GDM1 (cell line): Measurements from ENCODE around the gene COASY.
A peak's percentile ranks its signal among the peaks of the same experiment; 100 is the strongest.
"Not testable (repeated sequence)": the region's sequence is repeated elsewhere in the genome, so short reads cannot be mapped to it uniquely, and the experiment has no call there.

ENCODE experiments used
- DNase-seq: peaks from one replicate; lab custom pipeline; 2025; lab: John Stamatoyannopoulos, UW

Gene COASY

DNA sequence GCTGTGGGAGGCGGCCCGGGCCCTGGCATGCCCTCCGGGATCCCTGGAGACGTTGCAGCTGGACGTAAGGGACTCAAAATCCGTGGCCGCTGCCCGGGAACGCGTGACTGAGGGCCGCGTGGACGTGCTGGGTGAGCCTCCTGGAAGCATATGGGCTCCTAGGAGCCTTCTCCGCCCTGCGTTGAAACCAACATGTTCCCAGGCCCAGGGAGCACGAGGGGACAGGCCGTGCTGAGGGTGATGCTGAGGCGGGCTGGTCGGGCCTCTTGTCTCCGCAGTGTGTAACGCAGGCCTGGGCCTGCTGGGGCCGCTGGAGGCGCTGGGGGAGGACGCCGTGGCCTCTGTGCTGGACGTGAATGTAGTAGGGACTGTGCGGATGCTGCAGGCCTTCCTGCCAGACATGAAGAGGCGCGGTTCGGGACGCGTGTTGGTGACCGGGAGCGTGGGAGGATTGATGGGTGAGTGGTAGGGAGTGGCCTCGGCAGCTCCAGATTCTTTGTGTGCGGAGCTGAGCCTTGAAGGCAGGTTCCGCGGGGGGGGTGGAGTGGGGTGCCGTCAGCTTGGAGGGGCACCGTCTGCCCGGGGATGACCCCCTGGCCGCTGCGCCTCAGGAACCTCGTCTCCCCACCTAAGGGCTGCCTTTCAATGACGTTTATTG, 8.7 kb upstream of the COASY start:
- DNase-seq = no peak

DNA sequence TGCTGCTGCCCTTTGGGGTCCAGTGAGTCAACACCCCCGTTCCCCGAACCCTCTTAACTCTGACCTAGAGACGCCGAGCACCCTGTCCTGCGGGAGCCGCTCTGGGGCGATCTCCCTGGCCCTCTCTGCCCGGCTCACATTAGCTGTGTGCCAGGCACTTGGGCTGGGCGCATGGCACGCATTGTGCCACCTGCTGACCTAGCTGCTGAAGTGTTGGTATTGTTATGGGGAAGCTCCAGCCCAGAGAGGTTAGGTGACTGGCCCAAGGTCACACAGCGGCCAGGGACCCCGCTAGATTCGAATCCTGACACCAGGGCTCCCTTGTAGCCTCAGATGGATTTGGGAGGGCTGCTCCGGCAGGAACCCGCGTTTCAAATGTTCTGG, 8.1 kb upstream of the COASY start:
- DNase-seq = no peak

DNA sequence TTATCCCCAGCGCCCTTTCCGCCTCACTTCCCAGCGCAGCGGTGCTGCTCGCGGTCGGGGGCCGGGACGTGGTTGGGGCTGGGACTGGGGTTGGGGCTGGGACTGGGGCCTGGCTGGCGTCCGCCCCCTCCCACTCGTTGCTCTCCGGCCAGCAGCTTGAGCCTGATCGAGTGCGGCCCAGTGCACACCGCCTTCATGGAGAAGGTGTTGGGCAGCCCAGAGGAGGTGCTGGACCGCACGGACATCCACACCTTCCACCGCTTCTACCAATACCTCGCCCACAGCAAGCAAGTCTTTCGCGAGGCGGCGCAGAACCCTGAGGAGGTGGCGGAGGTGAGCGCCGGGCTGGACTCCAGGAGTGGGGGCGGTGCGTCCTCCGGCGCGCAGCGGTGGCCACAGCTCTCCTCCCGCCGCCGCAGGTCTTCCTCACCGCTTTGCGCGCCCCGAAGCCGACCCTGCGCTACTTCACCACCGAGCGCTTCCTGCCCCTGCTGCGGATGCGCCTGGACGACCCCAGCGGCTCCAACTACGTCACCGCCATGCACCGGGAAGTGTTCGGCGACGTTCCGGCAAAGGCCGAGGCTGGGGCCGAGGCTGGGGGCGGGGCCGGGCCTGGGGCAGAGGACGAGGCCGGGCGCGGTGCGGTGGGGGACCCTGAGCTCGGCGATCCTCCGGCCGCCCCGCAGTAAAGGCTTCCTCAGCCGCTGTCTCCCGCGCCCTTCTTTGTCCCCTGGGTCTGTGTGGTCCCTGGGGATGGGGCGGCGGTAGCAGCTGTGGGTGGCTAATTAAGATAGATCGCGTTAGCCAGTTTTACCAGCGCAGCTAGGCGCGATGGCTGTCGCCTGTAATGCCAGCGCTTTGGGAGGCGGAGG, 7.5 kb upstream of the COASY start:
- peak; percentile 80 for DNase-seq

DNA sequence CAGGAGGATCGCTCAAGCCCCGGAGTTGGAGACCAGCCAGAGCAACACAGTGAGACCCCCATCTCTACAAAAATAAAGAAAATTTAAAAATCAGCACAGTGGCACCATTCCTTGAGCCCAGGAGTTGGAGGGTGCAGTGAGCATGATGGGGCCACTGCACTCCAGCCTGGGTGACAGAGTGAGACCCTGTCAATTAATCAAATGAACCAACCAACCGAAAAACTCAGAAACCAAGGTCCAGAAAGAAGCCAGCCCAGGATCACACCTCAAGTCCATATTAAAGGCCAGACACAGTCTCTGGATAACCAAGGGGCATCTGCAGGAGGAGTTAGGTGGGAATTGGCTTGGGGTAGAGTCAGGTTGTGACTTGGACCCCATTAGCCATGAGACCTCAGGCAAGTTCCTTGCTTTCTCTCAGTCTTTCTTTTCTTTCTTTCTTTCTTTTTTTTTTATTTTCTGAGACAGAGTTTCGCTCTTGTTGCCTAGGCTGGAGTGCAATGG, 6.8 kb upstream of the COASY start:
- no peak for DNase-seq

DNA sequence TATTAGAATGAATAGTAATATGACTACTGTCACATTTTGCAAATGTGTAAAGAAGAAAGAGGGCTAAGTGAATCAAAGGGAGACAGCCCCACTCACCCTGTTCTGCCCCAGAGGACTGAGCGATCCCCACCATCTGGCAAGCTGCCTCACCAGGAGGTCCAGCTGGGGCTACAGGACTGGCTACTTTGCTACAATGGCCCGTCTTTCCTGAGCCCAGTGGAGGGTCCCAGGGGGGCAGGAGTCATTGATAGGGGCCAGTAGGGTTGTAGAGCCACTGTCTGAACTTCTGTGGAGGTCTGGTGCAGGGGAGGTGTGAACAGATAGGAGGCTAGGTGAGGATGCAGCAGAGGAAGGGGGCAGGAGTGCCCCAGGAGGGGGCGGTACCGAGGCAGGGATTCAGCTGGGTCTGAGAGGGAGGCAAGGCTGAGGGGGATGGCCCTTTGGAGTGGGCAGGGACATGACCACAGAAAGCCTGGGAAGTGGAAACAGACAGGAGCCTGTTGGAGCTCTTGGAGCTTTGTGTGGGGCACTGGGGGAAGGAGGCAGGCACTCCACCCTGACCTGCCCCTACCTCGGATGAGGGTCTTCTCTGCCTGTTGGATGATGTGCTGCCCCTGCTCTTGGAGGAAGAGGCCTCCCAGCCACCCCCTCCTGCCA, 5.9 kb upstream of the COASY start:
- DNase-seq = not testable (repeated sequence)

DNA sequence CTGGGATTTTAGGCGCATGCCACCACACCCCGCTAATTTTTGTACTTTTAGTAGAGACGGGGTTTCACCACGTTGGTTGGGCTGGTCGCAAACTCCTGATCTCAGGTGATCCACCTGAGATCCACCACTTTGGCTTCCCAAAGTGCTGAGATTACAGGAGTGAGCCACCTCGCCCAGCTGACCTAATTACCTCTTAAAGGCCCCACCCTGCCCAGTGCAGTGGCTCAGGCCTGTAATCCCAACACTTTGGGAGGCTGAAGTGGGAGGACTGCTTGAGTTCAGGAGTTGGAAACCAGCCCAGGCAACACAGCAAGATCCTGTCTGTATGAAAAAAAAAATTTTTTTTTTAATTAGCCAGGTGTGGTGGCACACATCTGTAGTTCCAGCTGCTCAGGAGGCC, 2.9 kb upstream of the COASY start:
- DNase-seq = no peak

DNA sequence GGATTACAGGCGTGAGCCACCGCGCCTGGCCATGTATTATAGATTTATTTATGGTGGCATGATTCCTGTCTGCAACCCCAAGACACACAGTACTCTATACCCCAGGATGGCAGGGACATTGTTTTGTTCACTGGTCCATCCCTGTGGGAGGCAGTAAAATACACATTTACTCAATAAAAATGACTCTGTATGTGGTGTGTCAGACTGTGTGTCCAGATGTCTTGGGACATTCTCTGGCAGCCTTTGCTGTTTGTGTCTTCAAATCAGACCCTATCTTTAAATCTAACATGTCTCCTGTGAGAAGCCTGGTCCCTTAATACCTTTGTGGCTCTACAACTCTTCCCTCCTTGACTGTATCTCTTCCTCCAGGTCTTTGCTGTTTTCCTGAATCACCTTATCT, 1.7 kb upstream of the COASY start:
- DNase-seq = no peak

DNA sequence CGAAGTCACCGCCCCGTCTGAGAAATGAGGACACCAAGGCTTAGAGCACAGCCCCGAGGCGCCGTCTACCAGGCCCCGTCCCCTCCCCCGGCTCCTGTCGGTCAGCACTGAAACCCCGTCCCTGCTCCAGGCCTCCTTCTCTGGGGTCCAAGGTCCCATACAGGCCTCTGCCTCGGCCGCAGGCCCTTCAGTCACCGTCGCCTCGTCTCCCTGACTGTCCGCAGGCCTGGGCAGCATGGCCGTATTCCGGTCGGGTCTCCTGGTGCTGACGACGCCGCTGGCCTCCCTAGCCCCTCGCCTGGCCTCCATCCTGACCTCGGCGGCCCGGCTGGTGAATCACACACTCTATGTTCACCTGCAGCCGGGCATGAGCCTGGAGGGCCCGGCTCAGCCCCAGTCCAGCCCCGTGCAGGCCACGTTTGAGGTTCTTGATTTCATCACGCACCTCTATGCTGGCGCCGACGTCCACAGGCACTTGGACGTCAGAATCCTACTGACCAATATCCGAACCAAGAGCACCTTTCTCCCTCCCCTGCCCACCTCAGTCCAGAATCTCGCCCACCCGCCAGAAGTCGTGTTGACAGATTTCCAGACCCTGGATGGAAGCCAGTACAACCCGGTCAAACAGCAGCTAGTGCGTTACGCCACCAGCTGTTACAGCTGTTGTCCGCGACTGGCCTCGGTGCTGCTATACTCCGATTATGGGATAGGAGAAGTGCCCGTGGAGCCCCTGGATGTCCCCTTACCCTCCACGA, 617 bp downstream of the COASY start:
- no peak for DNase-seq

DNA sequence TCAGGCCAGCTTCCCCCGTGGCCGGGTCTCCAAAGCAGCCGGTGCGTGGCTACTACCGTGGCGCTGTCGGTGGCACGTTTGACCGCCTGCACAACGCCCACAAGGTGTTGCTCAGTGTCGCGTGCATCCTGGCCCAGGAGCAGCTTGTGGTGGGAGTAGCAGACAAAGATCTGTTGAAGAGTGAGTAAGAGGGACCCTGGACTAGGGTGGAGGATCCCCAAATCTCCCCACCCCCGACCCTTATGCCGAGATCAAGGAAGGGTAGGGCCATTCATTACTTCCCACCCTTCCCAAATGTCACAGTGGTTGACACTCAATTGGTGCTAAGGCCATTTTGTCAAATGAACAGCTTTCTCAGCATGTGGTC, 1.2 kb downstream of the COASY start:
- DNase-seq = no peak

DNA sequence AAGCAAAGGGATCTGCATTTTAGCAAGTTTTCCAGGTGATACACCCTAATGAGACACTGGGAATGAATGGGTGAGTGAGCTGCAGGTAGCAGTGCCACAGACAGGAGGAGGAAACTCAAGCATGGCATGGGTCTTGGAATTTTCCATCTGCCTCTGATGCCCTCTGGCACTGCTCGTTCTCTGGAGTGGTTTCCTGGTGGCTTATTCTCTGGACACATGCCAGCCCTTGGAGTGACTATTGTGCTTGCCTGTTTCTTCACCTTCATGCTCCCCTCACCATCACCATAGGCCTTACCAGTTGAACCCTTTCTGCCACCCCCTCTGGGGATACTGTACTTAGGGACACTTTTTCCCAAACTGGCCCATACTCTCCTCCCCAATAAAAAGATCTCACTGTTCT, 1.6 kb downstream of the COASY start:
- DNase-seq = no peak

DNA sequence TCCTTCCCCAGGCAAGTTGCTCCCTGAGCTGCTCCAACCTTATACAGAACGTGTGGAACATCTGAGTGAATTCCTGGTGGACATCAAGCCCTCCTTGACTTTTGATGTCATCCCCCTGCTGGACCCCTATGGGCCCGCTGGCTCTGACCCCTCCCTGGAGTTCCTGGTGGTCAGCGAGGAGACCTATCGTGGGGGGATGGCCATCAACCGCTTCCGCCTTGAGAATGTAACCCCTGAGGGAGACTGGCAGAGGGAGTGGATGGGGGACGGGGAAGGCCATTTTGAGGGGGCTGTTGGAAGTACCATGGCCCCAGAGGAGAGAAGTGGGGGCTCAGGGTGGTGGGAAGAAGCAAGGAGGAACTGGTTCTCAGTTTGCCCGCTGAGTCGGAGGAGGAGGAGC, 2.0 kb downstream of the COASY start:
- no peak for DNase-seq

DNA sequence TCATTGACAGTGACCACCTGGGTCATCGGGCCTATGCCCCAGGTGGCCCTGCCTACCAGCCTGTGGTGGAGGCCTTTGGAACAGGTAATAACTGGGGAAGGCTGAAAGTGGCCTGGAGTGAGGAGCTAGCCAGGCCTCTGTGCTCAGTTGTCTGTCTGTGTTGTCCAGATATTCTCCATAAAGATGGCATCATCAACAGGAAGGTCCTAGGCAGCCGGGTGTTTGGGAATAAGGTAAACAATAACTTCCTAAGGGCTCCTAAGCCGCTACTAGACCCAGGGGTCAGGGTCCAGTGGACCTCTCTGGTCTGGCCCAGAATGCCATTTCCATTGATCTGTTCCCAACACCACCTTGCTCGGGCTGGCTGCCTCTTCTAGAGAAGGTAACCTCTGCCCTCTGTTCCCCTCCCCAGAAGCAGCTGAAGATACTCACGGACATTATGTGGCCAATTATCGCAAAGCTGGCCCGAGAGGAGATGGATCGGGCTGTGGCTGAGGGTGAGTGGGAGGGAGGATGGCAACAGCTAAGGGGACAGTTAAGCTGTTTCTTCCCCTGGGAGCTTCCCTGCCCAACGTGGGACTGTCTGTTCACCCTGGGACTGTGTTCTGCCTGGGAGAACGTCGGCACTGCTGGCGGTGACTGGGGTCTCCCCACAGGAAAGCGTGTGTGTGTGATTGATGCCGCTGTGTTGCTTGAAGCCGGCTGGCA, 3.0 kb downstream of the COASY start:
- no peak for DNase-seq

DNA sequence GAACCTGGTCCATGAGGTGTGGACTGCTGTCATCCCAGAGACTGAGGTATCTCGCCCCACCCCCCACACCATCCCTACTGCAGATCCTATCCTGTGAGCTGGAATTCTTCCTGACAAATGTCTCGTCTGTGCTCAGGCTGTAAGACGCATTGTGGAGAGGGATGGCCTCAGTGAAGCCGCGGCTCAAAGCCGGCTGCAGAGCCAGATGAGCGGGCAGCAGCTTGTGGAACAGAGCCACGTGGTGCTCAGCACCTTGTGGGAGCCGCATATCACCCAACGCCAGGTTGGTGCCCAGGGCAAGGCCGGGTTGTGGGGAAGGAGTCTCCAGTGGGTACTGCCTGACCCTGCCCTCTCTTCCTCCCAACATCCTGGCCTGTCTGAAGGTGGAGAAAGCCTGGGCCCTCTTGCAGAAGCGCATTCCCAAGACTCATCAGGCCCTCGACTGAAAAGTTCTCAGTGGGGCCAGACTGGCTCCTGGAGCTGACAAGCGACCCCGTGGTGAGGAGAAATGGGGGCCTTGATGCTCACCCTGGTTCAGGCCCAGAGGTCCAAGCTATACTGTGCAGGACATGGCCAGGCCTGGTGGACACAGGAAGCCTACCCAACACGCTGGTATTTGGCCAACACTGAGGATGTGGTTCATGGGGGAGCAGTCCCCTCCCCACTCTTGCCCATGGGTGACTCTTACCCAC, 3.7 kb downstream of the COASY start:
- no peak for DNase-seq

DNA sequence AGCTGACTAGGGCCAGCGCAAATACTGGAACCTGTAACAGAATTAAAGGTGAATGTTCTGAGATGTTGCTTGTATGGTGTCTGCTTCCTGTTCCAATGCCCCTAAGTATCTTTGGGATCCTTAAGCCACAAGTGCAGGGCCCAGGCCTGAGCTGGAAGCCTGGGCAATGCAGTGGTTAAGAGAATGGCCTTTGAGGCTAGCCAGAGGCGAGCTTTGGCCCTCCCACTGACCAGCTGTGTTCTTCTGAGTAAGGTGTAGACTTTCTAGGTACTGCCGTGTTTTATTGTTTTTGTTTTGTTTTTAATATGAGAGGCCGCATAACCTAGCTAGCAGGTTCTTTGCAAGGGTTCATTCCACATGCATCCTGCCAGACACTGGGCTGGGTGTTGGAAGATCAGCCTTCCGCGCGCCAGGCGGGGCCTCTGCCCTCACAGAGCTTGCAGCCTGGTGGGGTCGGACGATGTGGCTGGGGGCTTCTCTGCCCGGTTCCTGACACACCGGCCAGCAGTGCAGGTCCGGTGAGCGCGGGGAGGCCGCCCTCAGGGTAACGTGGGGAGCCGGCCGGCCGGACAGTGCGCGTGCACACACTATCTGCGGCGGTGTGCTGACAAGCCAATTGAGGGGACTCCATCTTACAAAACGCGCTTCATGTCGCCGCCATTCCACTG, 4.4 kb downstream of the COASY start:
- no peak for DNase-seq

DNA sequence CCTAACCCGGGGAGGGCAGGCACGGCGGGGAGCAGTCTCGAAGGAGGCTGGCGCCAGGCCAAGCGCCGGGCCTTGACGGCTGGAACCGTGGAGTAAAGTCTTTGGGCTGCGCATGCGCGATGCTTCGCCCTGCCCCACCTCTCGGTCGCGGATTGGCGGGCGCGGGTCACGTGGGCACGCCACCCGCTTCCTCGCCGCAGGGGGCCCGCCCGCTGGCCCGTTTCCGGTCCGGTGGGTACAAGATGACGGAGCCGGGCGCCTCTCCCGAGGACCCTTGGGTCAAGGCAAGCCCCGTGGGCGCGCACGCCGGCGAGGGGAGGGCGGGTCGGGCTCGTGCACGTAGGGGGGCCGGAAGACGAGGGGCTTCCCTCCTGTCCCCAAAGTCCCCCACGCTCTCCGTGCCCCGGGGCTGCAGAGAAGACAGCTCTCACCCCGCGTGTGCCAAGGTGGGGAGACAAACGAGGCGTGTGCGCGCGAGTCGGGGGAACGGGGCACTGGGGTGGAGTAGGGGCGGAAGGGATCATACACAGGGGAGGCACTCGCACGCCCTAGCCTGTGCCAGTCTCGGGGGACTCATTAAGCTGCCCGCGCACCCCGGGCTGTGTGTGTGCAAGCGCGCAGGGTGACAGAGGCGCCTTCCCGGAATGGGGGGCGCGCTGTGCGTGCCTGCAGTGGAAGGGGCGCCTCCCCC, 5.1 kb downstream of the COASY start, which contains the start of gene MLX:
TSS of gene MLX (plus strand) at position 218 of the 691 bp plus-strand sequence. CDS start at position 243, 25 bp downstream.
- DNase-seq = peak; percentile 83

DNA sequence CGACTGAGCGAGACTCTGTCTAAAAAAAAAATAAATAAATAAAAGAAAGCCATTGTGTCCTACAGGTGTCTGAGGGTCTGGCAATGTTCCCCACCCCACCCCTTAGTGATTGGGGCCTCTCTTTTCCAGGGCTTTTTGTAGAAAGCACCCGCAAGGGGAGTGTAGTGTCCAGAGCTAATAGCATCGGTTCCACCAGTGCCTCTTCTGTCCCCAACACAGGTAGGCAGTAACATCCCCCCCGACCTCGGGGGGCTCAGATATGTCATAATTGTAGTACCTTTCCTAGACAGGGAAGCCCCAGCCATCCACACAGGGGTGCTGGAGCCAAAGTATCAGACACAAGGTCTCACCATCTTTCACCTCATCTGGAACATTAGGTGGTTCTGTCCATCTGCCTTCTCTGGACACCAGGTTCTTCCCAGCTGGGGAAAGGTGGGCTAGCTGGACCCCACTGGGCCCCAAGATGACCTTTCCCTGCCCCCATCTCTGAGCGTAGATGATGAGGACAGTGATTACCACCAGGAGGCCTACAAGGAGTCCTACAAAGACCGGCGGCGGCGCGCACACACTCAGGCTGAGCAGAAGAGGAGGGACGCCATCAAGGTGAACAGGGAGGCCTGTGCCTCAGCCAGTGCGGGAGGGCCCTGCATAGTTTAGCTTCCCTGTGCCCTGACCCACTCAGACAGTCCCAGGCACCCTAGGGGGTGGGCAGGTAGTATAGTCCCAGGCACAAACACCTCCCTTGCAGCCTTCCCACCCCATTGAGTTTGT, 6.6 kb downstream of the COASY start:
- DNase-seq = no peak

DNA sequence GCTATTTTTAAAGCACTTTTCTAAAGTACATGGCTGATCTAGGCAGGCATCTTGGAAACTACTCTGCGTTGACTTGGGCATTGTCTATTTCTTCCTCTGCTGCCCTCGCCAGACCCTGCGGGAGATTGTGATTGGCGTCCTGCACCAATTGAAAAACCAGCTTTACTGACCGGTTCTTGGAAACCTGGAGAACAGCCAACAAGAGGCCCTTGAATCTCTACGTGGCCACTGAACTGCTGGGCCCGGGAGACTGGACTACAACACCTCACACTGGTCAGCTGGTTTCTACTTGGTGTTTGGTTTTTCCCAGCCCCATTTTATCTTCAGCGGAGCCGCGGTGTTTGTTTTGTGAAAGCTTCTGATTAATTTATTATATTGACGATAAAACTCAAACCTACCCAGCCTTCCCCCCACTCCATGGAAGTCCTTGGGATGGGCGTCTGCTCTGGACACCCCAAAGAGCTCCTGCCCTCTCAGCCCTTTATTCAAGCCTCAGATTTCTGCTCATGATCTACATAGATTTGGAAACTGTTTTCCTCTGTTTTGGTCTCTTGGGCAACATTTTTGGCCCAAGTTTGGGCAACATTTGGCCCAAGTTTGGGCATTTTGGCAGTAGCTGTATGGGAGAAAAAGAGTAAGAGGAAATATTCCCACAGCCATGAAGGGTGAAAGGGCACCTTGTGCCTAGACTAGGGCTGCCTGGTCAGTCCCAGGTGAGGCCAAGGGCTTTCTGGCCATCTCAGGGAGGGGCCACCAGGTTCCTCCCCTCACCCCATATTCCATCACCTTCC, 9.7 kb downstream of the COASY start:
- DNase-seq = no peak

DNA sequence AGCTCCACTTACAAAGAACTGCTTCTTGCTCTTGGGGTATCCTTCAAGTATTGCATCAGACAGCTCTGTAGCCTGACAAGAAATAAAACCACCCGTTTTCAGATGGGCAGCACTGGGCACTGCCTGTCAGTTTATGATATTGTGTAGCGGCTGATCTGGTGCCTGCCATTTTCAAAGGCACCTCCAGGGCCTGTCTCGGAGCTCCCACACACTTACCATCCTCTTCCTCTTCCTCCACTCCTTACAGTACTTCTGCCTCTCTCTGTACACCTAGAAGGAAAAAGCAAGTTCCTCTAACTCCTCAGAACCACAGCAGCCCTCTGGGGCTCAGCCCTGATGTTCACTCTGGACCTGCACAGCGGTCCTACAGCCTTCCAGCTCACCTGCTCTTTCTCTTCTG, 11.1 kb downstream of the COASY start:
- no peak for DNase-seq
